GM21576 (cell line): ENCODE results near the gene OCA2.

Experiments used
- ATAC-seq: cut with Tn5 transposase; IDR thresholded peaks from one replicate; pipeline ENCODE4 v1.9.1; 2021; ENCODE audit warnings: mild to moderate bottlenecking, moderate library complexity; ENCODE audit not compliant: unreplicated experiment

The OCA2 gene

DNA sequence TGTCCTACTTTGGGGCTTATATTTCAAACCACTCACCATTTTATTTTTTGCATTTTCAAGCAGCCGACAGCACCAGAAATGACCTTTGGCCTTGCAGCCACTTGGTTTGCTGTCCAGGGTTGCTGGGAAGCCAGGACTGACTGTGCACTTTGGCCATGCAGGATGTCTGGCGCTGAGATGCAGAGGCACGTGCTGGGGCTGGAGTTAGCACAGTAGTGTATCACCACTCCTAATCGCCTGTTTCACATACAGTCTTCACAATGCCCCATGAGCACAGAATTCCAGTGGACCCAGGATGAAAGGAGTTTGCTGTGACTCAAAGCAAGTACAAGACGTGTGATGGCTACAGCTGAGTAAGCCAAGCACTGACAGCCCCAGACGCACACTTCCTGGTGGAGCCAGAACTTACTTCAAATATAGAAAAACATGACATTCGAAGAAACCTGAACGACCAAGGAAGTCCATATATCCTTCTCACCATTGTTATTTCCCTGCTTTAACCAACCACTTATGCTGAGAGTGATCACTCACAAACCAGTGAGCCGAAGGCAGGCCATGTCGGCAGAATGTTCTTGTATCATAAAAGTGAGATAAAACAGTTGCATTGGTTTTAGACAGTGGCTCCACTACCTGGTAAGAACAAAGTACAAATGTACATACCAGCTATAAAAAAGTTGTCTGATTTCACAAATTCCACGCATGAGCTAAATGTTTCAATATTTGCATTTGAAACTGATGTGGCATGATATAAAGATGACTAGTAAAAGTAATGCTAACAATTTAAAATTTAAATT, 16.0 kb downstream of the OCA2 start:
- ATAC-seq, result no peak

DNA sequence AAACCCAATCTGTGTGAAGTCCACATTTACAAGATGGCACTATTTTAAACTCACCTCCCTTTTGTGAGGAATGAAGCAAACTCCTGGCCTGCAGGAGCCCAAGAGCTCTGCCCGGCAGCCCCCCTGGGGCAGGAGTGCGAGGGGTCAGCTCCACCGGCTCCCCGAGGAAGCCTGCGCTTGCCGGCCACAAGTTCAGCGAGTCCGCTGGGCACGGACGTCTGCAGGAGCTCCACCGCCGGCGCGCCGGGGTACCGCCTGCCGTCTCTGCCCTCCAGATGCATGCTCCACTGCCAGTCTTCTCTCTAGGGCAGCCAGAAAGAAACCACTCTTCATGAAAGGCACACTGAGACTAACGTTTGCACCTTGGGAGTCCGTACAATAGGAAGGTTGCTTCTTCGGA, 17.5 kb downstream of the OCA2 start:
- no peak for ATAC-seq

DNA sequence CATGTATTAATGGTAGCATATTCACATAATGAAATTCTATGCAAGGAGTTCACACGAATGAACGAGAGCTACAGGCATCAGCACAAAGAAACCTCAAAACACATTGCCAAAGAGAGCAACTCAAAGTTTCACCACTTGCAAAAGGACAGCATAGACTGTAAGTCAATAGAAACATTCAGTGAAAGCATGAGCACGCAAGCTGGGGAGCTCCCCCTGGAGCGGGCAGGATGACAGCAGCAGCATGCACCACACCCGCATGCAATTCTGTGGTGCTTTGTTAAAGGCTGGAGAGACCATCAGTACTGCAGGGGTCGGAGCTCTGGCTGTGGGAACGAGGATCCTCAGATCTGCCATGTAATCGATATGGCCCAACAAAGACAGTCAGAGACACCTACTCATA, 18.7 kb downstream of the OCA2 start:
- ATAC-seq, result no peak

DNA sequence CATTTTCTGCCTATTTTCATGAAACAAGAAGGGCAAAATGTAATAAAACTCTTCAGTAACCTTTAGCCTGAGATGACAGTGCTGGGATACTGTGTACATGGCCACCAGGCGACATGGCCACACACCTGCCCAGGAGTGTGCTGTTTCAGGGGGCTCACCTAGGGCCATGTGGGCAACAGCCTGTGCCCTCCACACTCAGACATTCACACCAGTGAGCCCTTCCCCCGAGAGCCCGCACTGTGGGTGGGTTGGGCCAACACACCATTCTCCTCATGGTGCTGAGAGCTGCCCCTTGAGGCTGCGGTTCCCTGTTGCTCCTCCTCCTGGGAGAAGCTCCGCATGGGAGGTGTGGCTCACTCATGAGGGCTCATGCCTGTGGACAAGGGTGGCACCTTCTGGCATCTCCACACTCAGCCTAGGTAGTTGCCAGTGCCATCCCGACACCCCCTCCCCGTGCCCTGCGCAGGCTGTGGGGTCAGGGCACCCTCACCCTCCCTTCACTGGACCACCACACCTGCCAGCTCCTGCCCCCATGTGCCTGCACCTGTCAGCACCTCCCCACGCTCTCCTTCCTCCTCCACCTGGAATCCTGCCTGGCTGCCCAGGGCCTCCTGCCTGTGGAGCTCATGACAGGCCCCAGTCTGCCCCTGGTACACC, 19.7 kb downstream of the OCA2 start:
- ATAC-seq, result no peak

DNA sequence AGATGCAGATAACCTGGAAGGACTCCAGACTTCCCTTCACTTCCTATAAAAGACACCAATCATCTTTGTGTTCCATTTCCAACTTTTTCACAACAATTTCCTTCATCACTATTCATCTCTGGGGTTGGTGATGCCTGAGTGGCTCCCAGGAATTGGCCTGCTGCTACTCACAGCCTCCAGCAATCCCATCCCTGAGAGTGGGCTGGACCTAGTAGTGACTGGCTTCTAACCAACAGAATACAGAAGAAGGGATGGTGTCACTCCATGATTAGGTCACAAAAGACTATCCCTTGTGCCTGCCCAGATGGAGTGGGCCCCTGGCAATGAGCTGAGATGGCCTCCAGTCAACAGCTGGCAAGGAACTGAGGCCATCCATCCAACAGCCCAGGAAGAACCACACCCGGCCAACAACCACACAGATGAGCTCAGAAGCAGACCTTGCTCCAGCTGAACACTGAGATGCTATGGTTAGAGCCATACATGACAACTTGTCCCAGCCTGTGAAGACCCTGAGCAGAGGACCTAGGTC, 20.9 kb downstream of the OCA2 start:
- ATAC-seq, result no peak

DNA sequence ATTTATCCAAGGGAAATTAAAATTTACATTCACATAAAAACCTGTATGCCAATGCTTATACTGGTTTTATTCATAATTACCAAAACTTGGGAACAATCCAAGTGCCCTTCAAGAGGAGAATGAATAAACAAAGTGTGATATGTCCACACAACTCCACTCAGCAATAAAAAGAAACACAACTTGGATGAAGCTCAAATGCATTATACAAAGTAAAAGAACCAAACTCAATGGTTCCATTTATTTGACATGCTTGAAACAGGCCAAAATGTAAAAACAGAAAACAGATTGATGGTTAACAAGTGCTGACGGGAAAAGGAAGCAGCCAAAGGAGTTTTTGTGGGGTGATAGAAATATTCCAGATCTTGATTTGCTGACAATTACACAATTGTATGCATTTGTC, 23.5 kb downstream of the OCA2 start:
- ATAC-seq, result no peak

DNA sequence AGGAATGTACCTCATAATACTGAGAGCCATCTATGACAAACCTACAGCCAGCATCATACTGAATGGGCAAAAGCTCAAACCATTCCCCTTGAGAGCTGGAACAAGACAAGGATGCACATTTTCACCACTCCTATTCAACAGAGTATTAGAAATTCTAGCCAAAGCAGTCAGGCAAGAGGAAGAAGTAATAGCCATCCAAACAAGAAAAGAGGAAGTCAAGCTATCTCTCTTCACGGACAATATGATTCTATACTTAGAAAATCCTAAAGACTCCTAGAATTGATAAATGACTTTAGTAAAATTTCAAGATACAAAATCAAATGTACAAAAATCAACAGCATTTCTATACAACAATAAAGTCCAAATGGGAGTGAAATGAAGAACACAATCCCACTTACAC, 30.2 kb downstream of the OCA2 start:
- ATAC-seq, result no peak

DNA sequence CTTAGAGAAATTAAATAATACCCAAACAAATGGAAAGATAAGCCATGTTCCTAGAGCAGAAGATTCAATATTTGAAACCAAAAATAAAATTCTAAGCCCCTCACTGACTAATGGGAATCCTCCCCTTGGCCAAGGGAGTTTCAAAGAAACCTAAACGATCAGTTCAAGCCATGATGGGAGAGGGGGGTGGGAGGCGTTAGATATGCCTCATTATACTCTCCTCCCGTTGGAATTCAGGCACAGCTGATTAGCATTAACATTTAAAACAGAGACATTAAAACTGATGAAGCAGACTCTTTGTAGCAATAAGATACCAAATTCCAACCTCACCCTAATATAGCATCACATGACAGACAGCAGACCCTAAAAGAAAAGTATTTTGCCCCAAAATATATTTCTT, 32.9 kb downstream of the OCA2 start:
- no peak for ATAC-seq

DNA sequence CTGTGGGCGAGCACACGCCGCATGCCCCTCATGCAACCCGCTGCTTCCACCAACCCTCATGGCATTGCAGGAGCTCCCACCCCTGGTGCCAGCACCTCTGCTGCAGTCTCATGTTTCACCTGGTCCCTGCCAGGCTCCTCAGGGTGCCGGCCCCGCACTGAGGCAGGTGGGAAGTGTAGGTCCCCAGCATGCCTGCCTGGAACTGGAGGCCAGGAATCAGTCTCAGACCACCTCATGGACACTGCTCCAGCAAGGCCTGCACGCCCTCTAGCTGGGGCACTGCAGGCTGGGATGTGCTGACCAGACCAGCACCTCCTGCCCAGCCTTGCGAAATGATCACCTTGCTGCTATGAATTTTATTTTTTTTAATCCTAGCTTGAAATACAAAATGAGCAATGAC, 39.1 kb downstream of the OCA2 start:
- ATAC-seq, result no peak

DNA sequence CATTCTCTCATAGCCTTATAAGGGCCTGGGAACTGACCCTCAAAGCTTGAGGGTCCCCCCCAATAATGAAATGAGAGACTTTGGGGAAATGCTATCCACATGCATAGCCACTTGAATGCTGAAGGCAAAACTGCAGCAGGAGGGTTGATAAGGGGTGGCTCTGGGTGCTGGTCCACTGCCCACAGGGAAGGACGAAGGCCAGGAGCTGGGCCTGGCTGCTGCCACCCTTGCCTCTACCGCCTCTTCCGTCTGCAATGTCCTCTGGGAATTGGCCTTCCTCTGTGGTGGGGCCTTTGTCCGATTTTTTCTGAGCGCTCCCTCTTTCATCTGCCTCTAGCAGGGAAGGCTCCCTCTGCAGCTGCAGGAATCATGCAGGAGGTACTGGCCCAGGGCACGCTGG, 41.0 kb downstream of the OCA2 start:
- ATAC-seq, result no peak

DNA sequence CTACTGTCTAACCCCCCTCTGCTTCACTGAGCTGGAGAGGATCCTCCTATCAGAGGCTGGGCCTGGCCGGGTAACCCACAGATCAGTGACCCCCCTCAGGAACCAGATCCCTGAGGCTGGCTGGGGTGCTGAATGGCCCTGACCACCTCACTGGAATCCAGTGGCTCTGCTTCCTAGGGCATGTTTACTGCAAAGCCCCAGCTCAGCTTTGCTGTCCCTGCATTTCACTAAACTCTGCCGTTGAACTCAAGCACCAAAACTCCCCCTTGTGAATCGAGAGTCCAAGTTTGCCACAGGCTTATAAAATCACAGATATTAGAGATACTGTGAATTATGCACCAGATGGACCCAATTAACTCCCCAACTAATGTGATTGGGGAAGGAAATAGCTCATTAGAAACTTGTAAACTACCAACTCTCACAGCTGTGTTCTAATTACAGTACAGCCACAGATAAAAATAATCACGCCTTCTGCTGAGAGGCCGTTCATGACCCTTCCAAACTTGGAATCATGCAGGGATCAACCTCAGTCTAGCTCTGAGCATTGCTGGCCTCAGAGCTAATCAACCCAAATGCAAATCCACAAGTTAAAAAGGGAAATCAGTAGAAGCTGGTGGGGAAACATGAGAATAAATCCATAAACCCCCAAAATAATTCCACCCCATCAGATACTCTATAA, 47.0 kb downstream of the OCA2 start:
- ATAC-seq, result no peak

DNA sequence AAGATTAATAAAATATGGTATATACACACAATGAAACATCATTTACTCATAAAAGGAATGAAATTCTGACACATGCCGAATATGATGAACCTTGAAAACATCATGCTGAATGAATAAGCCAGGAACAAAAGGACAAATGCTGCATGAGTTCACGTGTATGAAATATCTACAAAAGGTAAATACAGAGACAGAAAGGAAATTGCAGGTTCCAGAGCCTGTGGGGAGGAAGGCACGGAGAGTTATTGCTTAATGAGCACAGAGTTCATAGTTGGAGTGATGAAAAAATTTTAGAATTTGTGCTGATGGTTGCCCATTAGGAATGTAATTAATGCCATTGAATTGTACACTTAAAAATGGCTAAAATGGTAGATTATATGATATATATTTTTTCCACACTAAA, 49.5 kb downstream of the OCA2 start:
- no peak for ATAC-seq

DNA sequence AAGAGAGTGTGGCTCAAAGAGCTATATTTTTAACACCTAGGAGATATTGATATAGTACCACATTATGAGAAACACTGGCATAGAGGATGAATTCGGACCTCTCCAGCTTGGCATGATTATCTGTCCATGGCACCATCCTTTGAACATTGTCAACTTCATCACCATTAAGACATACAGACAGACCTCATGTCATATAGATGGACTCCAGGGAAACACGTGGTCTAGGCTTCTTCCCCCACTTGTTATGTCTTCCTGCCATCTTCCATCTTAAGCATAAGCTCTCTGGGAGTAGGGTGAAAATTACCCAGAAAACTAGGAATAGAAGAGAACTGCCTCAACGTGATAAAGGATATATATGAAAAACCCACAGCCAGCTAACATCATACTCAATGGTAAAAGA, 51.8 kb downstream of the OCA2 start:
- no peak for ATAC-seq

DNA sequence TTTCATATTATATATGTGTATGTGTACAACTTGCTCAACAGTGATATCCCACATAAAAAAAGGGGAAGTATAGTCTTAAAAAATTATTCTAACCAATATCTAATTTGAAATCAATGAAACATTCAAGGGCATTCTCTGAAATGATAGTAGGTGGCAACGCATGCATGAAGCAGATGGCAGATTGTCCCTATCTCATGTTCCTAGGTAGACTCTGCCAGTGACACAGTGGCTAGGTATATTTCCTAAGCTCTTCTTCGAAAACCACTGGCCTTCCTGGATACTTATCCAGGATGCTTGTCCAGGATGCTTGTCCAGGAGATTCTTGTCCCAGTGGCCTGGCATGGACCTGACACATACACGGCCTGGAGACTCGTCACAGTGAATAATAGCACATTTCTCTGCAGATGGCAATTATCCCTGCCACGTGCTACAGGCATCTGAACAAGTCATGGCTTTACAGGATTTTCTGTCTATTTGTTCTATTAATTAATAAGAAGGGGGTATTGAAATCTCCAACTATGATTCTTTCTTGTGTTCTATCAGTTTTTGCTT, 54.9 kb downstream of the OCA2 start:
- ATAC-seq, result no peak

DNA sequence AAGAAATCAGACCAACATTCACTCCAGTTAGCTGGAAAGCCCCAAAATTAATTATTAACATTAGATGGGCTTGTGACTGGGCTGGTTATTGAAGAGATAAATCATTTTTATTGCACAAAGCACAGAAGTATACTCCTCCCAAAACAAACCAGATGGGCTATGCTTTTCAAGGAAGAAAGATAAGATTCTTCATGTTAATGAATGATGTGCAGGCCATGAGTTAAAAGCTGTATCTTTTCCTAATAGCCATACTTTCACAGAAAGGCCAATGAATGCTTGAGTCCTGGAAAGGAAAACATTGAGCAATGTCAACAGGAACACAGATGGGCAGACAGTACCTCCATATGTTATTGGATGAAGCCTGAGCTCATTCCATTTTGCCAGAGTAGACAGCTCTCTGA, 55.4 kb downstream of the OCA2 start:
- ATAC-seq, result no peak

DNA sequence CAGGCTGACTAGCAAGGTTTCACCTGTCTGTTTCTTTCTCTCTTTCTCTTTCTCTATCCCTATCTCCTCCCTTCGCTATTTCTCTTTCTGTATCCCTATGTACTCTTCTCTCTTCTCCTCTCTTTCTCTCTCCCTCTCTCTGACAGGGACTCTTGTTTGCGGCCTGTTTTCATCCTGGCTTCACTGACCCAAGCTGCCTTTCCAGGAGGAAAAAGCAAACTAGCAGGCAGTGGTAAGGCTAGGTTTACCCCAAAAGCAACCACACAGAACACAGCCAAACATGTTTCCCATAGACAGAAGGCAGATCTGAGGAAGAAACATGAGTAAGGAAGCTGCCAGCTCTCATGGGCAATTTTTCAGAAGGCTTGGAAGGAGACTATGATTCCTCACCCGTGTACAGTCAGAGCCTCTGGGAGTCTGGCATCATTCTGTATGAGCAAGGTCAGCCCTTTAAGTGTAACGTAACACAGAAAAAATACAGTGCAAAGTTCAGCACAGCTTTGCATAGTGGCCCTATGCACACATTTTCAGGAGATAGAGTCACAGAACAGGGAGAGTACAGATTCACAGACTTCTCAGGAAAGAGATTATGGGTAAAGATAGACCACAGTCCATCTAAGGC, 61.0 kb downstream of the OCA2 start:
- ATAC-seq, result no peak

DNA sequence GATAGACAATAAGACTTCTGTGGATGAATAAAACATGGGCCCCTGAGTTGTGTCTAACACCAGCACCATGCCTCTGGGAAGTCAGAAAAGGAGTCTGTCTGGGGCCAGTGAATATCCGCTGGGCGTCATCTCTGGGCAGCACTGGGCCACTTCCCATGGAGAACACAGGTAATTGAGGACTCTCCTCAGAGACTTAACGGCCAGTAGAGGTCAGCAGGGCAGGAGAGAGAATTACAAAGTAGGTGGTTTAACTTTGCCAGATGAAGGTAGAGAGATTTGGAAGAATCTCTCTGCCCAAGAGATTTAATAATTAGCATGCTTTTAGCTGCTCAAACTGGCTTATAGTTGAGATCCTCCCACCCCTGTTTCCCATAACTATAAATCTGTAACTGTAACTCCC, 65.7 kb downstream of the OCA2 start:
- no peak for ATAC-seq

DNA sequence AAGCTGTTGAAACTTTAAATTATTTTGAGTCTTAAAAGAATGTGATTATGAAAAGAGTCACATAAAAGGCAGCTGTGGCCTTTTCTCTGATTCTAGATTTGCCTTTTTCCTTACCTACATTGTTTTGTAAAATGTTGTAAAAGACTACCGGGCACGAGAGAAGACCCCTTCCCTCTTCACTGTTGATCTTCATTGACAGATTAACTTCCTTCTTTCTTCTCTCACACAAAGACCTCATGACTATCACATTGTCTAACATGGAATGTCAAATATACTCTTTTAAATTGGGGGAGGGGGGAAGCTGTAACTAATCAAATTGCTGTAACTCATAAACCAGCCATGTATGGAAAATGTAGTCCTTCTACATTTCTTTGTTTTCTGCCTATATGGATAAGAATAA, 68.3 kb downstream of the OCA2 start:
- no peak for ATAC-seq

DNA sequence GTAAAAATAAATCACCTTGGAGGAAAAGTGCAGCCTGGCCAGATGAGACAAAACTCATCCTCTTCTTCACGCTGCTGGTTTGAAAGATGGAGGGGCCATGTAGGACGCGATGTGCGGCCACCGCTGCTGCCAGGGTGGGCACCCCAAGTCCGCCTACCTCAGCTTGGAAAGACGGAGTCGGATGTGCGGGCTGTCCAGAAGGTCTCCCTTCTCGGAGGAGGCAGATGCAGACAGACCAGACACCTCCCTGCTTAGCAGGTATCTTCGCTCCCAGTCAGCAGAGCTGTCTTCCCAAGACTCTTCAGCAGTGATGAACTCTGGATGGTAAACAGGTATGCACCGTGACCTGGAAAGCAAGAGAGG, 71.4 kb downstream of the OCA2 start:
- no peak for ATAC-seq

DNA sequence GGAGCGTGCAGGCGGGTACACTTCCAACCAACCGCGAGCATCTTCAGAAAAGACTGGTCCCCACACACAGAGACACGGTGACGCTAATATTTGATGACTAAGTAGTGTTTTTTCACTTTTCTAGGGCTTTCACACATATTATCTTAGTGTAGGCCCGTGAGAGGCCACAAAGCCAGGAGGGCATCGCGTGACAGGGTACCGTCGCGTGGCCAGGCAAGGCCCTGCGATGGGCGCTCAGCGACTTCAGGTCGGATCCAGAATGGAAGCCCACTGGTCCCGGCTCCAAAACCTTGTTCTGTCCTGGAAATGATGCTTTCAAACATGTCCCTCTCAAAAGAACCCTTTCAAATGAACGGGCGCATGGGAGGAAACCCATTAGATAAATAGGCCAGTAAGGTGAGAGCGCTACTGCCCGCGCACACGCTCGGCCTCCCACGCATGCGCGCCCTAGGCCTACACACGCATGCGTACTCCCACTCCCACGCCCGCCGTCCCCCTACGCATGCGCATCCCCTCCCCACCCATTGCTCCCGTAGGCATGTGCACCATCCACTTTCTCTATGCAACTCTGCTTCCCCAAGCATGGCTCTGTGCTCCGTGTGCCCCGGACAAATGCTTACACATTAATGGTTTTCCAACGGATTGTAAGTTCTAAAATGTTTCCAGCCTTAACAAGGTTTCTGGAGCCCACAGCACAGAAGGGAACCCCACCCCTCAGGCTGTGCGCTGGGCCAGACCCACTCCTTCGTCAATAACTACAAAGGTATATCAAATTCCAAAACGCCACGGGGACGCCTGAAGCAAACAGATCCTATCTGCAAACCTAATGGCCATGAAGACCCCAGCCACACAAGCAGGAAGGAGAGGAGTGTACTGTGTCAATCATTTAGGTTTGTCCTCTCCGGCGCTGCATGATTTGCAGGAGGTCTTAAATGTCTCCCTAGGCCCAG, 72.1 kb downstream of the OCA2 start:
- no peak for ATAC-seq
